ENCODE results near the gene SH3RF3.

DNA sequence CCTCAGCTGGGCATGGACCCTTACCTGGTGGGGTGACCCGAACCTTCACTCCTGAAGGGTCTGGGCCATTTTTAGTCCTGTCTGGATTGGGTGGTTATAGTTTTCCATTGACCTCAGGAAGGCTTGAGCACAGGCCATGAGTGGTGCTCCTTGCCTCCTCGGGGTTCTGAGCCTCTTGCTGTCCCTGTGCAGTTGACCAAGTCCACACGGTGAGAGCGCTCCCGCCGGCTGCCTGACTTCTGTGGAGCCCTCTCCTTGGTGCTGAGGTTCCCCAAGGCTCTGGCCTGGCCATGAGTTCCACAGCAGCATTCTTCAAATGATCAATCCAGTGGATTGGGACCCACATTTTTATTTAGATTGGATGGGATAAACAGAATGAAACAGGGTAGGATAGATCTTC is 325.3 kb downstream of the SH3RF3 start:
- TF ChIP-seq, protein P1, sequence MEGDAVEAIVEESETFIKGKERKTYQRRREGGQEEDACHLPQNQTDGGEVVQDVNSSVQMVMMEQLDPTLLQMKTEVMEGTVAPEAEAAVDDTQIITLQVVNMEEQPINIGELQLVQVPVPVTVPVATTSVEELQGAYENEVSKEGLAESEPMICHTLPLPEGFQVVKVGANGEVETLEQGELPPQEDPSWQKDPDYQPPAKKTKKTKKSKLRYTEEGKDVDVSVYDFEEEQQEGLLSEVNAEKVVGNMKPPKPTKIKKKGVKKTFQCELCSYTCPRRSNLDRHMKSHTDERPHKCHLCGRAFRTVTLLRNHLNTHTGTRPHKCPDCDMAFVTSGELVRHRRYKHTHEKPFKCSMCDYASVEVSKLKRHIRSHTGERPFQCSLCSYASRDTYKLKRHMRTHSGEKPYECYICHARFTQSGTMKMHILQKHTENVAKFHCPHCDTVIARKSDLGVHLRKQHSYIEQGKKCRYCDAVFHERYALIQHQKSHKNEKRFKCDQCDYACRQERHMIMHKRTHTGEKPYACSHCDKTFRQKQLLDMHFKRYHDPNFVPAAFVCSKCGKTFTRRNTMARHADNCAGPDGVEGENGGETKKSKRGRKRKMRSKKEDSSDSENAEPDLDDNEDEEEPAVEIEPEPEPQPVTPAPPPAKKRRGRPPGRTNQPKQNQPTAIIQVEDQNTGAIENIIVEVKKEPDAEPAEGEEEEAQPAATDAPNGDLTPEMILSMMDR (IDR thresholded peaks at IDR 0.05): no peak
- TF ChIP-seq POLR2A (IDR thresholded peaks at IDR 0.05) (no peak), POLR2AphosphoS5 (IDR thresholded peaks at IDR 0.05) (no peak)

Measured in upper lobe of left lung (tissue), 4 donors.